ENCODE results near the gene PUS10.

DNA sequence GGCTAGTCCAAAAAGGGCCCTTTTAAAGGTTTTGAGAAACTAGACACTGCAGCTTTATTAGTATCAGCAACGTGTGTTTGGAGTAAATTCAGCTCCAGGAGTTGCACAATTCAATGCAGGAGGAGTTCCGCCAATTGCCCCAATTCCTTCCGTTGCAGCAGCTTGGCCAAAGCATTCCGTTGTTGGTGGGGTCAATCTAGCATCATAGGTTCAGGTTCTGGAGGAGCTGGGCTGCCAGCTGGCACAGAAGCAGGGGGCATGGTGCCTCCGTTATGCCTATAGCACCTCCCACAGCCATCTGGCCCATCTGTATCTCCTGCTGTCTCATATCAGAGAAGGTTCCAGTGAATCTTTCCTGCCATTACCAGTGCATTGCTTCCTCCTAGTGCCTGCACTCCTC is 81.3 kb downstream of the PUS10 start:
- TF ChIP-seq RAD21 (IDR thresholded peaks at IDR 0.05; ENCODE audit: low read depth) (no peak), EZH2phosphoT487 (IDR thresholded peaks at IDR 0.05; ENCODE audit: borderline replicate concordance) (no peak), EZH2 (IDR thresholded peaks at IDR 0.05) (no peak)
- TF ChIP-seq, protein P1, sequence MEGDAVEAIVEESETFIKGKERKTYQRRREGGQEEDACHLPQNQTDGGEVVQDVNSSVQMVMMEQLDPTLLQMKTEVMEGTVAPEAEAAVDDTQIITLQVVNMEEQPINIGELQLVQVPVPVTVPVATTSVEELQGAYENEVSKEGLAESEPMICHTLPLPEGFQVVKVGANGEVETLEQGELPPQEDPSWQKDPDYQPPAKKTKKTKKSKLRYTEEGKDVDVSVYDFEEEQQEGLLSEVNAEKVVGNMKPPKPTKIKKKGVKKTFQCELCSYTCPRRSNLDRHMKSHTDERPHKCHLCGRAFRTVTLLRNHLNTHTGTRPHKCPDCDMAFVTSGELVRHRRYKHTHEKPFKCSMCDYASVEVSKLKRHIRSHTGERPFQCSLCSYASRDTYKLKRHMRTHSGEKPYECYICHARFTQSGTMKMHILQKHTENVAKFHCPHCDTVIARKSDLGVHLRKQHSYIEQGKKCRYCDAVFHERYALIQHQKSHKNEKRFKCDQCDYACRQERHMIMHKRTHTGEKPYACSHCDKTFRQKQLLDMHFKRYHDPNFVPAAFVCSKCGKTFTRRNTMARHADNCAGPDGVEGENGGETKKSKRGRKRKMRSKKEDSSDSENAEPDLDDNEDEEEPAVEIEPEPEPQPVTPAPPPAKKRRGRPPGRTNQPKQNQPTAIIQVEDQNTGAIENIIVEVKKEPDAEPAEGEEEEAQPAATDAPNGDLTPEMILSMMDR (IDR thresholded peaks at IDR 0.05 in 2 of 3, conservative IDR thresholded peaks at IDR 0.05 in 1 of 3; ENCODE audit: borderline replicate concordance in 1 of 3, insufficient read depth in 1 of 3, low read depth in 2 of 3, low read length in 2 of 3): no peak
- TF ChIP-seq, protein P2, sequence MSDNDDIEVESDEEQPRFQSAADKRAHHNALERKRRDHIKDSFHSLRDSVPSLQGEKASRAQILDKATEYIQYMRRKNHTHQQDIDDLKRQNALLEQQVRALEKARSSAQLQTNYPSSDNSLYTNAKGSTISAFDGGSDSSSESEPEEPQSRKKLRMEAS (IDR thresholded peaks at IDR 0.05): no peak

Data from HCT116 (cell line).